ENCODE results near the gene CWC27.
"Not testable (repeated sequence)": the region's sequence is repeated elsewhere in the genome, so short reads cannot be mapped to it uniquely, and the experiment has no call there.

Gene CWC27

GRCh38 chr5:64789457-64789856 lies 20.7 kb downstream of the CWC27 start:
- no peak for DNase-seq

- no peak for DNase-seq
These were observed 21.5 kb downstream of the CWC27 start for GRCh38 chr5:64790210-64790609.

- DNase-seq: no peak
These were observed 23.7 kb downstream of the CWC27 start for GRCh38 chr5:64792469-64792868.

- DNase-seq: no peak
These were observed 25.5 kb downstream of the CWC27 start for GRCh38 chr5:64794053-64794770.

- no peak for DNase-seq
These were observed 27.6 kb downstream of the CWC27 start for GRCh38 chr5:64796301-64796700.

GRCh38 chr5:64800926-64801325 lies 32.2 kb downstream of the CWC27 start:
- DNase-seq: no peak

GRCh38 chr5:64806537-64806936 lies 37.8 kb downstream of the CWC27 start:
- no peak for DNase-seq

GRCh38 chr5:64807520-64807919 lies 38.8 kb downstream of the CWC27 start:
- DNase-seq: no peak

GRCh38 chr5:64811050-64811640 lies 42.4 kb downstream of the CWC27 start:
- DNase-seq: no peak

- no peak for DNase-seq
These were observed 45.3 kb downstream of the CWC27 start for GRCh38 chr5:64814073-64814472.

GRCh38 chr5:64818245-64818644 lies 49.5 kb downstream of the CWC27 start:
- DNase-seq: no peak

GRCh38 chr5:64819345-64819744 lies 50.6 kb downstream of the CWC27 start:
- DNase-seq: not testable (repeated sequence)

- no peak for DNase-seq
These were observed 53.6 kb downstream of the CWC27 start for GRCh38 chr5:64822320-64822719.

- no peak for DNase-seq
These were observed 57.8 kb downstream of the CWC27 start for GRCh38 chr5:64826541-64826940.

GRCh38 chr5:64827703-64828102 lies 59.0 kb downstream of the CWC27 start:
- no peak for DNase-seq

- DNase-seq: not testable (repeated sequence)
These were observed 61.9 kb downstream of the CWC27 start for GRCh38 chr5:64830650-64831049.

- DNase-seq: no peak
These were observed 63.3 kb downstream of the CWC27 start for GRCh38 chr5:64831996-64832395.

- DNase-seq: no peak
These were observed 65.3 kb downstream of the CWC27 start for GRCh38 chr5:64834037-64834436.

- no peak for DNase-seq
These were observed 65.9 kb downstream of the CWC27 start for GRCh38 chr5:64834611-64835010.

GRCh38 chr5:64835266-64835665 lies 66.5 kb downstream of the CWC27 start:
- no peak for DNase-seq

GRCh38 chr5:64836190-64836755 lies 67.5 kb downstream of the CWC27 start:
- no peak for DNase-seq

GRCh38 chr5:64836786-64837185 lies 68.1 kb downstream of the CWC27 start:
- no peak for DNase-seq

GRCh38 chr5:64838376-64838775 lies 69.6 kb downstream of the CWC27 start:
- no peak for DNase-seq

- no peak for DNase-seq
These were observed 70.1 kb downstream of the CWC27 start for GRCh38 chr5:64838803-64839202.

GRCh38 chr5:64839936-64840335 lies 71.2 kb downstream of the CWC27 start:
- DNase-seq: no peak
